GM12878 (cell line): ENCODE measurements around the gene MARF1. TPM values are rescaled to one million over a fixed set of nuclear protein-coding genes. Genes with fewer than 3 reads are reported as not detected.

Source experiments
- ATAC-seq: fragments of 200-7000 bp; cut with Tn5 transposase; 3 replicates; pipeline ENCODE4 v1.9.1; 2020; ENCODE audit warnings: mild to moderate bottlenecking, moderate library complexity
- BruUV-seq: library from RNA; stranded (reverse); fragments of 400-500 nt; replicated peaks from 2 replicates; lab custom pipeline; 2021; lab: Mats Ljungman, UMichigan
- CTCF ChIA-PET: fragments of 300-600 bp; sonication (Branson Sonifier 250); formaldehyde crosslinking; extraction: SDS; loops from one replicate; lab custom pipeline; 2021; ENCODE audit warnings: inconsistent platforms; lab: Yijun Ruan, JAX
- POLR2A ChIA-PET: fragments of 350-600 bp; formaldehyde crosslinking; extraction: SDS; loops from one replicate; lab custom pipeline; 2021; ENCODE audit warnings: inconsistent platforms; lab: Charles Lee
- RAD21 ChIA-PET: fragments of 300-600 bp; sonication (Branson Sonifier 250); formaldehyde crosslinking; loops from one replicate; lab custom pipeline; 2023; ENCODE audit warnings: antibody characterized with exemption; ENCODE audit not compliant: unreplicated experiment; lab: Charles Lee
- SMC1A ChIA-PET: fragments of 300-600 bp; sonication (Branson Sonifier 250); formaldehyde crosslinking; loops from one replicate; lab custom pipeline; 2023; ENCODE audit not compliant: unreplicated experiment, uncharacterized antibody; lab: Charles Lee
- DNase-seq: peaks from one replicate; pipeline ENCODE4 v3.0.0-alpha.2; 2011; ENCODE audit warnings: low read depth, low spot score
- FAIRE-seq: peaks from 3 replicates; lab custom pipeline; 2011; peaks lifted over from hg19 to GRCh38; lab: Jason Lieb, UNC
- H2AFZ ChIP-seq: 2 replicates; pipeline ENCODE4 v1.6.0; 2011; ENCODE audit warnings: low read depth, low read length, control low read depth; ENCODE audit not compliant: control insufficient read depth
- H3K27ac ChIP-seq: 2 replicates; pipeline ENCODE4 v1.5.1; 2011; ENCODE audit warnings: control low read depth; ENCODE audit not compliant: control insufficient read depth, insufficient read depth
- H3K27me3 ChIP-seq, 2 experiments: replicated peaks in 1 of 2; 2 replicates each; pipeline versions ENCODE4 v1.6.0 to v1.6.1; 2011; ENCODE audit warnings: low read length in 1 of 2; ENCODE audit not compliant: control insufficient read depth in 2 of 2, insufficient read depth in 2 of 2
- H3K36me3 ChIP-seq, 2 experiments: 2 replicates each; pipeline ENCODE4 v1.5.1; 2011; ENCODE audit warnings: low read length in 1 of 2; ENCODE audit not compliant: control insufficient read depth in 2 of 2, insufficient read depth in 2 of 2
- H3K4me1 ChIP-seq: 2 replicates; pipeline ENCODE4 v1.6.1; 2011; ENCODE audit warnings: mild to moderate bottlenecking, low read length, moderate library complexity, mixed read lengths; ENCODE audit not compliant: control insufficient read depth, insufficient read depth
- H3K4me2 ChIP-seq: 2 replicates; pipeline ENCODE4 v1.6.0; 2011; ENCODE audit warnings: control low read depth; ENCODE audit not compliant: control insufficient read depth, insufficient read depth
- H3K4me3 ChIP-seq: fragments of 200-600 bp; sonication (generic); 2 replicates; pipeline ENCODE4 v1.5.1; 2016
- H3K79me2 ChIP-seq: 2 replicates; pipeline ENCODE4 v1.6.0; 2011; ENCODE audit warnings: low read length; ENCODE audit not compliant: control insufficient read depth, insufficient read depth
- H3K9ac ChIP-seq: 2 replicates; pipeline ENCODE4 v1.8.0; 2011; ENCODE audit warnings: low read length, control low read depth, mixed read lengths; ENCODE audit not compliant: control insufficient read depth, insufficient read depth
- H3K9me3 ChIP-seq: replicated peaks from 3 replicates; pipeline ENCODE4 v1.5.1; 2011; ENCODE audit warnings: mild to moderate bottlenecking, low read length; ENCODE audit not compliant: control insufficient read depth, insufficient read depth
- H4K20me1 ChIP-seq: 2 replicates; pipeline ENCODE4 v1.6.0; 2011; ENCODE audit not compliant: control insufficient read depth, insufficient read depth
- BHLHE40 ChIP-seq, 2 experiments: fragments of 450-650 bp in 1 of 2; IDR thresholded peaks; 2 replicates each; pipeline ENCODE4 v1.6.1; 2011 to 2017; ENCODE audit warnings: low read depth in 2 of 2, borderline replicate concordance in 1 of 2, improper control_type of control experiment in 1 of 2, low read length in 1 of 2, mild to moderate bottlenecking in 1 of 2
- BMI1 ChIP-seq: fragments of 450-650 bp; IDR thresholded peaks from 2 replicates; pipeline ENCODE4 v1.6.1; 2016; ENCODE audit warnings: mild to moderate bottlenecking, moderate library complexity, borderline replicate concordance
- CHD4 ChIP-seq: fragments of 200-600 bp; sonication (generic); IDR thresholded peaks from 2 replicates; pipeline ENCODE4 v1.6.1; 2016; ENCODE audit warnings: mild to moderate bottlenecking
- EP300 ChIP-seq, 2 experiments: fragments of 150-350 bp in 1 of 2; IDR thresholded peaks; 2 replicates each; pipeline ENCODE4 v1.6.1; 2011 to 2012; ENCODE audit warnings: low read depth in 2 of 2, low read length in 2 of 2, borderline replicate concordance in 1 of 2, improper control_type of control experiment in 1 of 2, inconsistent platforms in 1 of 2; ENCODE audit not compliant: control insufficient read depth in 1 of 2
- HCFC1 ChIP-seq: fragments of 150-350 bp; IDR thresholded peaks from 2 replicates; pipeline ENCODE4 v1.6.1; 2014; ENCODE audit warnings: low read length
- JUNB ChIP-seq: IDR thresholded peaks from 2 replicates; pipeline ENCODE4 v1.6.1; 2016; ENCODE audit warnings: antibody characterized with exemption, mild to moderate bottlenecking
- JUND ChIP-seq: IDR thresholded peaks from 2 replicates; pipeline ENCODE4 v1.6.1; 2012; ENCODE audit warnings: low read depth, mild to moderate bottlenecking, low read length, improper control_type of control experiment, moderate library complexity
- SUZ12 ChIP-seq: fragments of 200-600 bp; sonication (generic); IDR thresholded peaks from one replicate; pipeline ENCODE4 v1.6.1; 2018; ENCODE audit warnings: antibody characterized with exemption, mild to moderate bottlenecking; ENCODE audit not compliant: unreplicated experiment
- WGBS: methylation state at CpG from one replicate; pipeline ENCODE4 v1.1.6; 2016; ENCODE audit warnings: low lambda C conversion rate; ENCODE audit not compliant: insufficient replicate concordance, insufficient coverage; ENCODE audit errors: missing lambda C conversion rate; 5-methylcytosine and 5-hydroxymethylcytosine counted together
- in situ Hi-C: fragments of 300-500 bp; cut with MboI; formaldehyde crosslinking; loops from 9 replicates; pipeline ENCODE4 v1.14.3; 2018; ENCODE audit warnings: mixed read lengths
- intact Hi-C: fragments of 100-400 bp; cut with micrococcal nuclease; formaldehyde crosslinking; loops from one replicate; pipeline ENCODE4 v1.14.2; 2022; ENCODE audit not compliant: unreplicated experiment
- polyA plus RNA-seq, 11 experiments: library from polyadenylated mRNA; depleted of rRNA in 4 of 11; unstranded in 6 of 11; stranded (reverse) in 5 of 11; fragments of >200 nt; fragmentation: Nextera tagmentation in 4 of 11; fragmentation: Illumina TruSeq in 1 of 11; extraction: Ambion mirVana in 4 of 11; extraction: Trizol in 1 of 11; gene quantifications; 1 replicate in 1 of 11; 2 replicates in 10 of 11; pipeline versions ENCODE4 v1.2.1 to v1.2.3, GENCODE V29; 2011 to 2016; ENCODE audit warnings: inconsistent platforms in 2 of 11, missing spikeins in 2 of 11, low read depth in 1 of 11
- total RNA-seq, 4 experiments: library from RNA; depleted of rRNA in 3 of 4; stranded (reverse); fragments of >200 nt in 3 of 4; fragmentation: Illumina TruSeq in 1 of 4; extraction: Trizol in 1 of 4; gene quantifications; 2 replicates each; pipeline versions ENCODE4 v1.2.1 to v1.2.3, GENCODE V29; 2013 to 2021
- TF ChIP-seq, protein P1 (sequence below): IDR thresholded peaks from 2 replicates; pipeline ENCODE4 v1.6.1; 2011; ENCODE audit warnings: low read depth, mild to moderate bottlenecking, low read length, moderate library complexity, borderline replicate concordance; ENCODE audit errors: extremely low read depth

MARF1 gene
- total and polyA plus RNA-seq, 10 of the 15 experiments (the other 5 are each of a cell fraction or from before 2014, with no cell fraction given): 4.5 to 40.1 (median 14.0) TPM

DNA sequence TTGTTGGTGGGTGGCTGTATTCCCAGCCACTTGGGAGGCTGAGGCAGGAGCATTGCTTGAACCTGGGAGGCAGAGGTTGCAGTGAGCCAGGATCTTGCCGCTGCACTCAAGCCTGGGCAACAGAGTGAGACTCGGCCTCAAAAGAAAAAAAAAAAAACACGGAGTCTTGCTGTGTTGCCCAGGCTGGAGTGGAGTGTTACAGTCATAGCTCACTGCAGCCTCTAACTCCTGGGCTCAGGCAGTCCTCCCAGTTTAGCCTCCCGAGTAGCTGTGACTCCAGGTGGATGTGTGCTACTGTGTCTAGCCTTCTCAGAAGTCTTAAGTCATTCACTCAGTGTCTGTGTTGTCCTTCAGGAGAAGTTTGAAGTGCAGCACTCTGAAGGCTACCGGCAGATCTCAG lies 34.5 kb upstream of the MARF1 start:
- in situ Hi-C loops: no loop called here
- POLR2A ChIA-PET: no interaction called here
- WGBS: 93% methylated on average over 3 of the region's 5 CpGs
- DNase-seq (no peak), ATAC-seq (no peak), FAIRE-seq (no peak)
- Histone ChIP-seq H2AFZ (no peak overlapping the region), H4K20me1 (peaks cover 6% of the 10 kb centered on the region; the same call in 1 of the 2 replicates), H3K9me3 (no peaks in the 10 kb centered on the region), H3K36me3 (peaks cover 30 to 53% of the 10 kb centered on the region in 2 experiments), H3K79me2 (peaks cover 6% of the 10 kb centered on the region), H3K4me2 (no peak overlapping the region), H3K27me3 (no peaks in the 10 kb centered on the region), H3K4me1 (no peaks in the 10 kb centered on the region), H3K27ac (no peak overlapping the region), H3K9ac (no peak overlapping the region), H3K4me3 (no peak overlapping the region)
- no TSS peak for BruUV-seq
- CTCF ChIA-PET: no interaction called here
- TF ChIP-seq, protein P1, sequence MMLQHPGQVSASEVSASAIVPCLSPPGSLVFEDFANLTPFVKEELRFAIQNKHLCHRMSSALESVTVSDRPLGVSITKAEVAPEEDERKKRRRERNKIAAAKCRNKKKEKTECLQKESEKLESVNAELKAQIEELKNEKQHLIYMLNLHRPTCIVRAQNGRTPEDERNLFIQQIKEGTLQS: no peak
- TF ChIP-seq BMI1 (no peak), SUZ12 (no peak), BHLHE40 (IDR thresholded peaks at IDR 0.05; ENCODE audit: borderline replicate concordance in 1 of 2, low read depth in 2 of 2, low read length in 1 of 2) (no peak), JUNB (no peak), CHD4 (no peak), EP300 (IDR thresholded peaks at IDR 0.05; ENCODE audit: borderline replicate concordance in 1 of 2, control insufficient read depth in 1 of 2, low read depth in 2 of 2, low read length in 2 of 2) (no peak), HCFC1 (no peak), JUND (no peak)
- SMC1A ChIA-PET: interaction anchor here (1.0 kb wide), 1 partner anchor 19 kb away, joined by 4 read pairs; no protein-coding TSS in a partner anchor
- intact Hi-C loops: no loop called here
- RAD21 ChIA-PET: no interaction called here
